Measurements from ENCODE around the gene FAM114A1.

FAM114A1 gene

GRCh38 chr4:38917481-38918025, 49.9 kb downstream of the FAM114A1 start:
- Histone ChIP-seq H3K36me3 (ENCODE audit: insufficient read depth, insufficient read length, low read length) (peaks cover 33% of the 10 kb centered on the region), H3K9me3 (ENCODE audit: insufficient read depth, low read length) (no peaks in the 10 kb centered on the region), H3K4me1 (ENCODE audit: insufficient read depth, insufficient read length) (no peaks in the 10 kb centered on the region), H3K9ac (ENCODE audit: insufficient read length, low read depth) (no peak overlapping the region), H3K27me3 (ENCODE audit: insufficient read depth, insufficient read length) (no peaks in the 10 kb centered on the region), H3K4me3 (ENCODE audit: insufficient read length, low read depth) (no peak overlapping the region)
- TF ChIP-seq ZNF274 (IDR thresholded peaks at IDR 0.05; ENCODE audit: low read depth, low read length) (no peak), YY1 (IDR thresholded peaks at IDR 0.05; ENCODE audit: insufficient read depth, insufficient read length) (no peak), SUZ12 (IDR thresholded peaks at IDR 0.05; ENCODE audit: extremely low read depth, insufficient read depth, insufficient read length) (no peak)
- DNase-seq (ENCODE audit: low read depth, low spot score): no peak

DNA sequence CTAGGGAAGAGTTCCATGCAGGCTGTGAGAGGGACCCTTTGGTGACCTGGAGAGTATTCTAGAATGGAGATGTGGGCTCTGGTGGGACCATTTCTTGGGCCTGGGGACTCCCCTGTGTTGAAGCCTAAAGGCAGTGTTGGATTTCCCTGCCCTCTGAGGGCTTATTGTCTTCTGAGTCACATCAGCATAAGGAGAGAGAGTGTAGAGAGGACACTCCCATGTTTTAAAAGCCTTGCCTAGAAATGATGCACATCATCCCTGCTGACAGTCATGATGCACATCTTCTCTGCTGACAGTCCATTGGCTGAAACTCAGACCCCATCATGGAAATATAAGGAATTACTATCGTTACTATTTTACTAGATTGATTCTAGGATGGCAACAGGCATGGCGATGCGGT, 51.9 kb downstream of the FAM114A1 start:
- no peak for DNase-seq (ENCODE audit: low read depth, low spot score)
- Histone ChIP-seq H3K9me3 (ENCODE audit: insufficient read depth, low read length) (no peaks in the 10 kb centered on the region), H3K4me1 (ENCODE audit: insufficient read depth, insufficient read length) (no peaks in the 10 kb centered on the region), H3K27me3 (ENCODE audit: insufficient read depth, insufficient read length) (no peaks in the 10 kb centered on the region), H3K4me3 (ENCODE audit: insufficient read length, low read depth) (no peak overlapping the region), H3K9ac (ENCODE audit: insufficient read length, low read depth) (no peak overlapping the region), H3K36me3 (ENCODE audit: insufficient read depth, insufficient read length, low read length) (peaks cover 33% of the 10 kb centered on the region)
- TF ChIP-seq SUZ12 (IDR thresholded peaks at IDR 0.05; ENCODE audit: extremely low read depth, insufficient read depth, insufficient read length) (no peak), YY1 (IDR thresholded peaks at IDR 0.05; ENCODE audit: insufficient read depth, insufficient read length) (no peak), ZNF274 (IDR thresholded peaks at IDR 0.05; ENCODE audit: low read depth, low read length) (no peak)

DNA sequence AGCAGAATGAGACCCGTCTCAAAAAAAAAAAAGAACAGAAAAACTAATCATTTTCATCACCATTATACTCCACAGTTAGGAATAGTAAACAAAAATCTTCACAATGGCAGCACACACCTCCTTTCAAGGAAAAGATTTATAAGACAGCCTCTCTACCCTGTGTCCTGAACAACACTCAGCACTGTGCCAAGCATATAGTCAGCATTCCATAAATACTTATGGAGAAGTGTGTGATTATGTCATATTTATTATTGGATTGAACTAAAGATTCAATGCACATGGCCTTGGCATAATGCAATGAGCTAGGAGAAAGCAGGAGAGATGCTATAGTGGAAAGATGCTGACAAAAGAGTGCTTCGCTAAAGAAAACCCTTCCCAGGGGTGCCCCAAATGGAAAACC, 52.6 kb downstream of the FAM114A1 start:
- Histone ChIP-seq H3K27me3 (ENCODE audit: insufficient read depth, insufficient read length) (no peaks in the 10 kb centered on the region), H3K9ac (ENCODE audit: insufficient read length, low read depth) (no peak overlapping the region), H3K4me1 (ENCODE audit: insufficient read depth, insufficient read length) (no peaks in the 10 kb centered on the region), H3K9me3 (ENCODE audit: insufficient read depth, low read length) (no peaks in the 10 kb centered on the region), H3K4me3 (ENCODE audit: insufficient read length, low read depth) (no peak overlapping the region), H3K36me3 (ENCODE audit: insufficient read depth, insufficient read length, low read length) (peaks cover 34% of the 10 kb centered on the region)
- no peak for DNase-seq (ENCODE audit: low read depth, low spot score)
- no peak for TF ChIP-seq YY1 (IDR thresholded peaks at IDR 0.05; ENCODE audit: insufficient read depth, insufficient read length)

DNA sequence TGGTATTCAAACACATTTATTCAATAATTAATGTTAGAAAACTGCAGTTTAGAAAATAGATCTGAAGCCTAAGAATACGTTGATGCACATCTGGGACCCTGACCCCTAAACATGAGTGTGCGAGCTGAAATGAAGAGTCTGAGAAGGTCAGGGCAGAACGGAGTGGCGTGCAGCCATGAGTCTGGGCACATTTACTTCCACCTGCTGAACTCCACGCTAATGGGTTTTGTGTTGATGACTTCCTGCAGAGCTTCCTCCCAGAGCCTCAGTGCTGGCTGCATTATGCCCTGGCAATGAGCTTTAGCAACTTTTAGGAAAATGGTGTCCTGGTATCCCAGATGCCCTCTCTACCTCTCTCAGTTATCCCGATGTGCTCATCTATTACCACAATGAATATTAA, 53.1 kb downstream of the FAM114A1 start:
- peaks cover 33% of the 10 kb centered on the region for H3K36me3 ChIP-seq (ENCODE audit: insufficient read depth, insufficient read length, low read length)
- no peaks in the 10 kb centered on the region for H3K4me1 ChIP-seq (ENCODE audit: insufficient read depth, insufficient read length)
- DNase-seq (ENCODE audit: low read depth, low spot score): no peak
- H3K4me3 ChIP-seq (ENCODE audit: insufficient read length, low read depth): no peak overlapping the region
- TF ChIP-seq ZNF274 (IDR thresholded peaks at IDR 0.05; ENCODE audit: low read depth, low read length) (no peak), YY1 (IDR thresholded peaks at IDR 0.05; ENCODE audit: insufficient read depth, insufficient read length) (no peak), SUZ12 (IDR thresholded peaks at IDR 0.05; ENCODE audit: extremely low read depth, insufficient read depth, insufficient read length) (no peak)
- H3K9me3 ChIP-seq (ENCODE audit: insufficient read depth, low read length): no peaks in the 10 kb centered on the region
- H3K27me3 ChIP-seq (ENCODE audit: insufficient read depth, insufficient read length): no peaks in the 10 kb centered on the region
- no peak overlapping the region for H3K9ac ChIP-seq (ENCODE audit: insufficient read length, low read depth)

DNA sequence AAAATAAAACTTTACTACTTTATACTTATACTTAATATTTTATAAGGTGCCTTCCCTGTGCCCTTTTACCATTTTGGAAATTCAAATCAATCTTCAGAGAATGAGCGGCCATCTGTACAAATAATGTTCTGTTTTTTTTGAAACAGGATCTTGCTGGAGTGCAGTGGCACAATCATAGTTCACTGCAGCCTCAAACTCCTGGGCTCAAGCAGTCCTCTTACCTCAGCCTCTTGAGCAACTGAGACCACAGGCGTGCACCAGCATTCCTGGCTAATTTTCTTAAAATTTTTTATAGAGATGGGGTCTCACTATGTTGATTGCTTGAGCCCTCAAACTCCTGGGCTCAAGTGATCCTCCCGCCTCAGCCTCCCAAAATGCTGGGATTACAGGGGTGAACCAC, 53.5 kb downstream of the FAM114A1 start:
- no peak for TF ChIP-seq ZNF274 (IDR thresholded peaks at IDR 0.05; ENCODE audit: low read depth, low read length)
- TF ChIP-seq SUZ12 (IDR thresholded peaks at IDR 0.05; ENCODE audit: extremely low read depth, insufficient read depth, insufficient read length): no peak
- TF ChIP-seq YY1 (IDR thresholded peaks at IDR 0.05; ENCODE audit: insufficient read depth, insufficient read length): no peak
- Histone ChIP-seq H3K4me3 (ENCODE audit: insufficient read length, low read depth) (no peak overlapping the region), H3K4me1 (ENCODE audit: insufficient read depth, insufficient read length) (peaks cover 1% of the 10 kb centered on the region), H3K9ac (ENCODE audit: insufficient read length, low read depth) (no peak overlapping the region), H3K9me3 (ENCODE audit: insufficient read depth, low read length) (no peaks in the 10 kb centered on the region), H3K36me3 (ENCODE audit: insufficient read depth, insufficient read length, low read length) (peaks cover 29% of the 10 kb centered on the region), H3K27me3 (ENCODE audit: insufficient read depth, insufficient read length) (no peaks in the 10 kb centered on the region)
- no peak for DNase-seq (ENCODE audit: low read depth, low spot score)

DNA sequence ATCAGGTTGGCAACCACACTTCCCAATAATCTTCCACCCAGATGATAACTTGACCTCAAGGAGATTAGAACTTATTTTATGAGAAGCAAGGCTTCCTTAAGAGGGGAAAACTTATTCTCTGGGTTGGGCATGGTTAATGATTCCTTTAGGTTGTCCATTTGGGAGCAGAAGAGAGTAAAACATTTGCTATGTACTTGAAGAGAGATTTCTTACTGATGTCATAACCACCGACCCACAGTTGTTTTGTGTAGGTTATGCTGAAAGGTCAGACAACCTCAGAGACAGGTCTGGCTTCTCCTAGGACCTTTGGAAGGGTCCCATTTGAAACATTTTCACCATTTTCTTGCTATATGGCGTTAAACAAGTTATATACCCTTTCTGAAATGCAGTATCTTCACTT, 56.1 kb downstream of the FAM114A1 start:
- Histone ChIP-seq H3K9me3 (ENCODE audit: insufficient read depth, low read length) (no peaks in the 10 kb centered on the region), H3K4me3 (ENCODE audit: insufficient read length, low read depth) (no peak overlapping the region), H3K9ac (ENCODE audit: insufficient read length, low read depth) (no peak overlapping the region), H3K27me3 (ENCODE audit: insufficient read depth, insufficient read length) (no peaks in the 10 kb centered on the region), H3K36me3 (ENCODE audit: insufficient read depth, insufficient read length, low read length) (peaks cover 42% of the 10 kb centered on the region), H3K4me1 (ENCODE audit: insufficient read depth, insufficient read length) (peaks cover 2% of the 10 kb centered on the region)
- no peak for DNase-seq (ENCODE audit: low read depth, low spot score)
- TF ChIP-seq ZNF274 (IDR thresholded peaks at IDR 0.05; ENCODE audit: low read depth, low read length) (no peak), SUZ12 (IDR thresholded peaks at IDR 0.05; ENCODE audit: extremely low read depth, insufficient read depth, insufficient read length) (no peak), YY1 (IDR thresholded peaks at IDR 0.05; ENCODE audit: insufficient read depth, insufficient read length) (no peak)

DNA sequence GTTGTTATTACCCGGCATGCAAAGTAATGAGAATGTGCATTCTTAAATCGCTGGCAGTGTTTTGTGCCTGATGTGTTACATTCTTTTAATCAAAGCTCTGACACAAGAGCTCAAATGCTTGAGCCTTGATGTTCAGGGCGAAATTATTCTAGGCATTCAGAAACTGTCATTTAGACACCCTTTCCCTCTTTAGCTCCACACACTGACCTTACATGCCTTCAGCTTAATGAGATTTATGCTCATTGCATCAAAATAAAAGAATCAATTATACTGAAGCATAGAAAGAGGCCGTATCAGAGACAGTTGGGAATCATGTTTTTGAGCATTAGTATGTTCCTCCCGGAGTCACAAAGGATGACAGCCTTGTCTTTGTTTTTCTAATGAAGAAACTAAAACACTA, 56.7 kb downstream of the FAM114A1 start:
- Histone ChIP-seq H3K9me3 (ENCODE audit: insufficient read depth, low read length) (no peaks in the 10 kb centered on the region), H3K9ac (ENCODE audit: insufficient read length, low read depth) (no peak overlapping the region), H3K4me3 (ENCODE audit: insufficient read length, low read depth) (no peak overlapping the region), H3K36me3 (ENCODE audit: insufficient read depth, insufficient read length, low read length) (peaks cover 45% of the 10 kb centered on the region), H3K27me3 (ENCODE audit: insufficient read depth, insufficient read length) (no peaks in the 10 kb centered on the region), H3K4me1 (ENCODE audit: insufficient read depth, insufficient read length) (peaks cover 2% of the 10 kb centered on the region)
- TF ChIP-seq YY1 (IDR thresholded peaks at IDR 0.05; ENCODE audit: insufficient read depth, insufficient read length): no peak
- no peak for TF ChIP-seq ZNF274 (IDR thresholded peaks at IDR 0.05; ENCODE audit: low read depth, low read length)
- TF ChIP-seq SUZ12 (IDR thresholded peaks at IDR 0.05; ENCODE audit: extremely low read depth, insufficient read depth, insufficient read length): no peak
- no peak for DNase-seq (ENCODE audit: low read depth, low spot score)

All from NT2/D1 (cell line).